ENCODE results near the gene VWDE. TPM values are rescaled to one million over a fixed set of nuclear protein-coding genes. Genes with fewer than 3 reads are reported as not detected.

Gene VWDE
- total and polyA plus RNA-seq, 2 of the 8 experiments (the other 6 are each of a cell fraction or from before 2014, with no cell fraction given): 11.0 to 21.2 TPM

- ChIA-PET POLR2A (ENCODE audit: partially characterized antibody) (no interaction called here), CTCF (ENCODE audit: partially characterized antibody) (interaction anchor here (1.2 kb wide), 1 partner anchor 305 kb away, joined by 3 read pairs; no protein-coding TSS in a partner anchor)
- TF ChIP-seq, protein P1, sequence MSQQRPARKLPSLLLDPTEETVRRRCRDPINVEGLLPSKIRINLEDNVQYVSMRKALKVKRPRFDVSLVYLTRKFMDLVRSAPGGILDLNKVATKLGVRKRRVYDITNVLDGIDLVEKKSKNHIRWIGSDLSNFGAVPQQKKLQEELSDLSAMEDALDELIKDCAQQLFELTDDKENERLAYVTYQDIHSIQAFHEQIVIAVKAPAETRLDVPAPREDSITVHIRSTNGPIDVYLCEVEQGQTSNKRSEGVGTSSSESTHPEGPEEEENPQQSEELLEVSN (IDR thresholded peaks at IDR 0.05): no peak
- TF ChIP-seq SP1 (IDR thresholded peaks at IDR 0.05; ENCODE audit: low read depth, low read length): no peak
- TF ChIP-seq SIRT6 (IDR thresholded peaks at IDR 0.05; ENCODE audit: low read length): no peak
- no peak for TF ChIP-seq POLR2A (IDR thresholded peaks at IDR 0.05; ENCODE audit: control extremely low read depth in 1 of 2, low read depth in 2 of 2, low read length in 2 of 2)
- TF ChIP-seq RFX5 (IDR thresholded peaks at IDR 0.05; ENCODE audit: borderline replicate concordance, low read depth, low read length): no peak
- no peak for TF ChIP-seq NRF1 (IDR thresholded peaks at IDR 0.05; ENCODE audit: low read depth, low read length)
These were observed 46.2 kb downstream of the VWDE start for GRCh38 chr7:12357508-12357907.

More at GRCh38 chr7:12357508-12357907, 46.2 kb downstream of the VWDE start:
- Histone ChIP-seq H3K18ac (ENCODE audit: extremely low read depth, low read length) (no peak overlapping the region), H3K4me3 (ENCODE audit: extremely low read depth in 1 of 4, insufficient read depth in 2 of 4, low read depth in 3 of 4, low read length in 4 of 4) (no peak overlapping the region), H3K79me2 (ENCODE audit: control insufficient read depth in 1 of 2, insufficient read depth in 2 of 2, low read length in 2 of 2) (no peaks in the 10 kb centered on the region), H3K23ac (ENCODE audit: insufficient read length) (no peak overlapping the region), H2BK12ac (ENCODE audit: low read depth, low read length) (no peak overlapping the region), H4K91ac (replicated peaks; ENCODE audit: insufficient read length, low read length) (no peak overlapping the region), H2AFZ (ENCODE audit: low read length) (no peak overlapping the region), H3K14ac (ENCODE audit: insufficient read length) (no peak overlapping the region), H3K56ac (replicated peaks; ENCODE audit: insufficient read length, low read depth, low read length) (no peak overlapping the region), H3K27me3 (replicated peaks in 1 of 4; ENCODE audit: control insufficient read depth in 3 of 4, extremely low read depth in 1 of 4, insufficient read depth in 3 of 4, low read length in 3 of 4) (no peaks in the 10 kb centered on the region), H3K23me2 (ENCODE audit: low read depth, low read length) (no peaks in the 10 kb centered on the region), H2BK20ac (ENCODE audit: low read length) (no peak overlapping the region), H3K79me1 (ENCODE audit: low read depth, low read length) (no peaks in the 10 kb centered on the region), H2BK5ac (ENCODE audit: low read depth, low read length) (no peak overlapping the region), H3K27ac (ENCODE audit: low read depth, low read length) (no peak overlapping the region), H3K9me3 (ENCODE audit: insufficient read depth in 2 of 2, low read depth in 1 of 2, low read length in 1 of 2) (no peaks in the 10 kb centered on the region), H4K20me1 (replicated peaks in 1 of 2; ENCODE audit: control insufficient read depth in 1 of 2, insufficient read depth in 2 of 2, low read length in 2 of 2) (peaks cover 0 to 2% of the 10 kb centered on the region in 2 experiments), H3K4ac (replicated peaks; ENCODE audit: insufficient read length, low read depth, low read length) (no peak overlapping the region), H4K8ac (ENCODE audit: extremely low read depth, insufficient read depth, low read length) (no peak overlapping the region), H3K9ac (replicated peaks in 1 of 4; ENCODE audit: extremely low read depth in 1 of 4, low read depth in 3 of 4, low read length in 3 of 4) (no peak overlapping the region), H4K5ac (ENCODE audit: insufficient read length, low read depth, low read length) (no peak overlapping the region), H2BK15ac (ENCODE audit: low read length) (no peak overlapping the region), H2AK5ac (ENCODE audit: low read depth, low read length) (no peak overlapping the region), H2BK120ac (replicated peaks; ENCODE audit: low read depth, low read length) (no peak overlapping the region), H3K36me3 (ENCODE audit: control insufficient read depth in 2 of 4, insufficient read depth in 4 of 4, low read length in 3 of 4) (peaks cover 3 to 51% (median 14%) of the 10 kb centered on the region in 4 experiments; a peak in 7 of 8 replicates), H3K4me2 (ENCODE audit: insufficient read depth in 1 of 2, low read depth in 2 of 2, low read length in 2 of 2) (no peak overlapping the region), H3K4me1 (replicated peaks in 1 of 4; ENCODE audit: control insufficient read depth in 3 of 4, insufficient read depth in 4 of 4, low read length in 3 of 4) (no peaks in the 10 kb centered on the region)
- no peak for DNase-seq (ENCODE audit: low read depth in 1 of 2, low spot score in 2 of 2)
- no peak for FAIRE-seq
- 100% methylated on average over 1 of the region's 1 CpG; no CpG with 5 or more reads in 1 of the 2 experiments for WGBS, 2 experiments (ENCODE audit: extremely low coverage in 1 of 2, insufficient coverage in 1 of 2, insufficient read length in 1 of 2, insufficient replicate concordance in 2 of 2, low coverage in 1 of 2, low lambda C conversion rate in 2 of 2, missing lambda C conversion rate in 1 of 2)

All from H1 (cell line).